ENCODE results near the gene KLF15.

DNA sequence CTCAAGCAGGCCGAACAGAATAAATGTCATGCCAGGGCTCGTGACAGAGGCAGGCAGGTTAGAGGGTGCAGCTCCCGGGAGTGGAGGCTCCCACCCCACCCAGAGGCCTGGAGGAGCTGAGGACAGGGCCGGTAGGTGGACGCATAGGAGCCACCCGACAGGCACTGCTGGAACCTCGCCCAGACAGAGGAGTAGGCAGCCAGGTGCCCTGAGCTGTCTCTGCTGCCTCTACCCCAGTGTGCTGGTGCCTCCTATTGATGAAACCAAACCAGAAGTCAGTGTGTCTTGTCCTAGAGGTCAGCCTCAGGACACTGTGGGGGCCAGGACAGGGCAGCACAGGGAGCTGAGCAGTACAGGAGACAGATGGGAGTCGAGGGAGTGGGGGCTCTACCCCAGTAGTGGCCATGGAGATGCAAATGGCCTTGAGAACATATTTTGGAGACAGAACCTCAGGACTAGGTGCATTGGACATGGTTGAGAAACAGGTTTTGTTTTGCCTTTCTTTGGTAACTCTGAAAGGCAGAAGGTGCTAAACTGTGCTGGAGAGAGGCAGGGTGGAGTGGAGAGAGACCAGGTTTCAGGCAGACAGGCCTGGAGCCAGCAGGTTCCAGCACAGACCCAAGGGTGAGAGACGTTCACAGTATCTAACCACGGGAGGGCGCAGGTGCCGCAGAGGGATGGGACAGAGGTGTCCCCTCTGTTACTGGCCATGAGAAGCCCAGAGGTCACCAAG is 15.4 kb upstream of the KLF15 start:
- TF ChIP-seq EZH2 (IDR thresholded peaks at IDR 0.05) (no peak), POLR2AphosphoS5 (IDR thresholded peaks at IDR 0.05; ENCODE audit: borderline replicate concordance, low read depth, low read length) (no peak)
